Keratinocyte (primary cell): ENCODE data around the gene TRPC3. TPM values are rescaled to one million over a fixed set of nuclear protein-coding genes. Genes with fewer than 3 reads are reported as not detected.

Source experiments
- DNase-seq: peaks from one replicate; pipeline ENCODE4 v3.0.0-alpha.2; 2011; ENCODE audit warnings: low read depth, missing footprints, low spot score
- FAIRE-seq: peaks from 2 replicates; lab custom pipeline; 2011; peaks lifted over from hg19 to GRCh38; lab: Jason Lieb, UNC
- H2AFZ ChIP-seq: 2 replicates; pipeline ENCODE4 v1.6.0; 2012; ENCODE audit warnings: low read length, control low read depth, inconsistent platforms; ENCODE audit not compliant: control insufficient read depth
- H3K27ac ChIP-seq: 2 replicates; pipeline ENCODE4 v1.5.1; 2011; ENCODE audit warnings: low read length; ENCODE audit not compliant: control insufficient read depth, insufficient read depth
- H3K27me3 ChIP-seq: 3 replicates; pipeline ENCODE4 v1.6.0; 2011; ENCODE audit warnings: low read length; ENCODE audit not compliant: control insufficient read depth, insufficient read depth; ENCODE audit errors: extremely low read depth
- H3K36me3 ChIP-seq, 2 experiments: 2 replicates in 1 of 2; 3 replicates in 1 of 2; pipeline ENCODE4 v1.5.1; 2011; ENCODE audit warnings: low read length in 2 of 2, mild to moderate bottlenecking in 1 of 2; ENCODE audit not compliant: control insufficient read depth in 2 of 2, insufficient read depth in 2 of 2; ENCODE audit errors: extremely low read depth in 1 of 2
- H3K4me1 ChIP-seq: 3 replicates; pipeline ENCODE4 v1.5.1; 2011; ENCODE audit warnings: low read length; ENCODE audit not compliant: control insufficient read depth, insufficient read depth; ENCODE audit errors: extremely low read depth
- H3K4me2 ChIP-seq: 3 replicates; pipeline ENCODE4 v1.6.0; 2011; ENCODE audit warnings: low read depth, low read length; ENCODE audit not compliant: control insufficient read depth, insufficient read depth; ENCODE audit errors: extremely low read depth
- H3K4me3 ChIP-seq, 3 experiments: fragments of 200-600 bp in 1 of 3; sonication (generic) in 1 of 3; 2 replicates in 2 of 3; 3 replicates in 1 of 3; pipeline ENCODE4 v1.5.1; 2011 to 2016; ENCODE audit warnings: low read length in 3 of 3, mild to moderate bottlenecking in 3 of 3, control low read depth in 2 of 3, inconsistent platforms in 1 of 3, low read depth in 1 of 3, mixed read lengths in 1 of 3, mixed run types in 1 of 3, moderate library complexity in 1 of 3; ENCODE audit not compliant: control insufficient read depth in 2 of 3, insufficient read depth in 2 of 3; ENCODE audit errors: extremely low read depth in 1 of 3
- H3K79me2 ChIP-seq: 2 replicates; pipeline ENCODE4 v1.6.0; 2012; ENCODE audit warnings: low read length; ENCODE audit not compliant: control insufficient read depth, insufficient read depth
- H3K9ac ChIP-seq: 3 replicates; pipeline ENCODE4 v1.6.0; 2011; ENCODE audit warnings: low read length; ENCODE audit not compliant: control insufficient read depth, insufficient read depth; ENCODE audit errors: extremely low read depth
- H3K9me1 ChIP-seq: 3 replicates; pipeline ENCODE4 v1.6.0; 2011; ENCODE audit warnings: low read length; ENCODE audit not compliant: control insufficient read depth, insufficient read depth; ENCODE audit errors: extremely low read depth
- H3K9me3 ChIP-seq: 2 replicates; pipeline ENCODE4 v1.5.1; 2012; ENCODE audit warnings: low read depth, low read length; ENCODE audit not compliant: control insufficient read depth
- H4K20me1 ChIP-seq: 3 replicates; pipeline ENCODE4 v1.6.0; 2011; ENCODE audit warnings: low read length; ENCODE audit not compliant: control insufficient read depth, insufficient read depth; ENCODE audit errors: extremely low read depth
- EZH2 ChIP-seq: IDR thresholded peaks from one replicate; pipeline ENCODE4 v1.6.1; 2012; ENCODE audit warnings: inconsistent platforms, mild to moderate bottlenecking, low read length, moderate library complexity
- dilution Hi-C: fragments of 300-500 bp; cut with MboI; formaldehyde crosslinking; loops from one replicate; pipeline ENCODE4 v1.7.0; 2020; ENCODE audit warnings: low sequenced_read_pairs; ENCODE audit not compliant: extremely low pct_ligation_motif_present
- polyA plus RNA-seq, 5 experiments: library from polyadenylated mRNA; depleted of rRNA in 3 of 5; stranded (reverse) in 3 of 5; stranded (forward) in 1 of 5; unstranded in 1 of 5; fragments of >200 nt; gene quantifications; 1 replicate in 1 of 5; 2 replicates in 3 of 5; 3 replicates in 1 of 5; pipeline versions ENCODE4 v1.2.1 to v1.2.3, GENCODE V29; 2011 to 2012; ENCODE audit warnings: missing spikeins in 2 of 5, low read depth in 1 of 5, low replicate concordance in 1 of 5
- TF ChIP-seq, protein P1 (sequence below), 3 experiments: IDR thresholded peaks in 1 of 3; conservative IDR thresholded peaks in 1 of 3; optimal IDR thresholded peaks in 1 of 3; 2 replicates in 2 of 3; 3 replicates in 1 of 3; pipeline versions ENCODE3 to v1.5.1; 2011; ENCODE audit warnings: low read length in 3 of 3, mild to moderate bottlenecking in 3 of 3, moderate library complexity in 2 of 3, control low read depth in 1 of 3, inconsistent platforms in 1 of 3; ENCODE audit not compliant: insufficient read depth in 2 of 3; ENCODE audit errors: extremely low read depth in 1 of 3

Gene TRPC3
- polyA plus RNA-seq, 1 donor (not counting 4 experiments of a cell fraction or from before 2014, with no cell fraction given) = not detected

DNA sequence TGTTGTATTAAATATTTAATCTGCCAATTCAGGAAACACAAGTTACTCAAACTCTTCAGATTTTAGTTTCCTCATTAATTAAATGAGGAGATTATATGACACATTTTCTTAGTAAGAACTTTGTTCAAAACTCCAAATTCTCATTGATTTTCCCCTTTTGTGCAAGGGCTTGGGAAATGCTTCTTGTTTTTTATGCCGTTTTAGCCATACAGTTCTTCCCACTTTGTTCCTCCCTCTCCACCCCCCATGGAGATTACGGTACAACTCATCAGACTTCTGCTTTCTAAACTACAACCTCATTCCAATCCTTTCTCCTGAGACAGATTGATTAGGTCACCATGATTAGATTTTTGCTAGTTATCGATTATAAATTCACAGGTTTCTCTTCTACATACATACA, 70.7 kb downstream of the TRPC3 start:
- no peaks in the 10 kb centered on the region for H3K4me1 ChIP-seq
- peaks cover 3% of the 10 kb centered on the region for H3K27me3 ChIP-seq
- no peaks in the 10 kb centered on the region for H4K20me1 ChIP-seq
- H3K9me1 ChIP-seq = no peaks in the 10 kb centered on the region
- no peaks in the 10 kb centered on the region for H3K36me3 ChIP-seq
- no peak overlapping the region for H3K9ac ChIP-seq
- no peaks in the 10 kb centered on the region for H3K9me3 ChIP-seq
- H3K4me3 ChIP-seq = no peak overlapping the region
- DNase-seq (no peak), FAIRE-seq (no peak)
- H3K79me2 ChIP-seq = no peaks in the 10 kb centered on the region
- no peak overlapping the region for H3K4me2 ChIP-seq
- H3K27ac ChIP-seq = no peak overlapping the region
- no peak for TF ChIP-seq EZH2
- TF ChIP-seq, protein P1, sequence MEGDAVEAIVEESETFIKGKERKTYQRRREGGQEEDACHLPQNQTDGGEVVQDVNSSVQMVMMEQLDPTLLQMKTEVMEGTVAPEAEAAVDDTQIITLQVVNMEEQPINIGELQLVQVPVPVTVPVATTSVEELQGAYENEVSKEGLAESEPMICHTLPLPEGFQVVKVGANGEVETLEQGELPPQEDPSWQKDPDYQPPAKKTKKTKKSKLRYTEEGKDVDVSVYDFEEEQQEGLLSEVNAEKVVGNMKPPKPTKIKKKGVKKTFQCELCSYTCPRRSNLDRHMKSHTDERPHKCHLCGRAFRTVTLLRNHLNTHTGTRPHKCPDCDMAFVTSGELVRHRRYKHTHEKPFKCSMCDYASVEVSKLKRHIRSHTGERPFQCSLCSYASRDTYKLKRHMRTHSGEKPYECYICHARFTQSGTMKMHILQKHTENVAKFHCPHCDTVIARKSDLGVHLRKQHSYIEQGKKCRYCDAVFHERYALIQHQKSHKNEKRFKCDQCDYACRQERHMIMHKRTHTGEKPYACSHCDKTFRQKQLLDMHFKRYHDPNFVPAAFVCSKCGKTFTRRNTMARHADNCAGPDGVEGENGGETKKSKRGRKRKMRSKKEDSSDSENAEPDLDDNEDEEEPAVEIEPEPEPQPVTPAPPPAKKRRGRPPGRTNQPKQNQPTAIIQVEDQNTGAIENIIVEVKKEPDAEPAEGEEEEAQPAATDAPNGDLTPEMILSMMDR (optimal IDR thresholded peaks at IDR 0.05 in 1 of 3, IDR thresholded peaks at IDR 0.05 in 1 of 3, conservative IDR thresholded peaks at IDR 0.05 in 1 of 3; ENCODE audit: extremely low read depth in 1 of 3, insufficient read depth in 2 of 3, low read length in 3 of 3) = no peak
- dilution Hi-C loops = no loop called here
- H2AFZ ChIP-seq = no peak overlapping the region

DNA sequence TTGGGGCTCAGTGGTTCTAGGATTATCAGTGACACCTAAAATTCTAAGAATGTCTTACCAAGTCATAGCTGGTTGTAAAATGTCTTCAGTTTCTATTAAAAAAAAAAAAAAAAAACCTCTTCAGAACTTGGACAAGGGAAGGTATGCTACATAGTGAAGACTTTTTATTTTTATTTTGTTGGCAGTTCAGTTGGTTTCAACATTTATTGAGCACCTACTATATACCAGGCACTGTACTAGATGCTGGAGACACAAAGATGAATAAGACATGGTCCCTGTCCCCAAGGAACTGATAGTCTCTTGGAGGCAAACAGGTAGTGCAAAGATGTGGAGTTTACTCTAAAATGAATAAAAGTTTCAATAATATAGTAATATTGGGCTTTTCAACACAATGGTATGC, 72.7 kb downstream of the TRPC3 start:
- FAIRE-seq (no peak), DNase-seq (no peak)
- Histone ChIP-seq H3K79me2 (no peaks in the 10 kb centered on the region), H3K9me1 (no peaks in the 10 kb centered on the region), H3K27ac (no peak overlapping the region), H3K4me3 (no peak overlapping the region), H4K20me1 (no peaks in the 10 kb centered on the region), H3K4me1 (no peaks in the 10 kb centered on the region), H3K27me3 (peaks cover 3% of the 10 kb centered on the region), H2AFZ (no peak overlapping the region), H3K9me3 (no peaks in the 10 kb centered on the region), H3K4me2 (no peak overlapping the region), H3K9ac (no peak overlapping the region), H3K36me3 (no peaks in the 10 kb centered on the region)
- dilution Hi-C loops = no loop called here
- TF ChIP-seq, protein P1 (optimal IDR thresholded peaks at IDR 0.05 in 1 of 3, IDR thresholded peaks at IDR 0.05 in 1 of 3, conservative IDR thresholded peaks at IDR 0.05 in 1 of 3; ENCODE audit: extremely low read depth in 1 of 3, insufficient read depth in 2 of 3, low read length in 3 of 3) = no peak
- no peak for TF ChIP-seq EZH2
